K562 (cell line): ENCODE measurements around the gene ZNF440. TPM values are rescaled to one million over a fixed set of nuclear protein-coding genes. Genes with fewer than 3 reads are reported as not detected.

Experiments
- ARID1B ChIP-seq: fragments of 450-650 bp; IDR thresholded peaks from 2 replicates; pipeline ENCODE4 v1.6.1; 2016; ENCODE audit warnings: antibody characterized with exemption, mild to moderate bottlenecking, inconsistent platforms
- HDAC2 ChIP-seq: fragments of 450-650 bp; IDR thresholded peaks from 2 replicates; pipeline ENCODE4 v1.6.1; 2016; ENCODE audit warnings: mild to moderate bottlenecking
- MAFK ChIP-seq: IDR thresholded peaks from 2 replicates; pipeline ENCODE4 v1.6.1; 2011; ENCODE audit warnings: low read length, improper control_type of control experiment
- polyA plus RNA-seq, 8 experiments: library from polyadenylated mRNA; depleted of rRNA in 4 of 8; stranded (reverse) in 5 of 8; unstranded in 3 of 8; fragments of >200 nt; fragmentation: Nextera tagmentation in 2 of 8; fragmentation: Illumina TruSeq in 1 of 8; extraction: Ambion mirVana in 2 of 8; extraction: Trizol in 1 of 8; gene quantifications; 2 replicates each; pipeline versions ENCODE4 v1.2.1 to v1.2.3, GENCODE V29; 2011 to 2014; ENCODE audit warnings: inconsistent platforms in 1 of 8, missing spikeins in 1 of 8
- total RNA-seq, 7 experiments: library from RNA; depleted of rRNA in 6 of 7; stranded (reverse); fragments of >200 nt in 6 of 7; fragmentation: Illumina TruSeq in 2 of 7; extraction: Trizol in 2 of 7; gene quantifications; 2 replicates each; pipeline versions ENCODE4 v1.2.1 to v1.2.3, GENCODE V29; 2011 to 2021; ENCODE audit warnings: low replicate concordance in 1 of 7
- TF ChIP-seq, protein P1 (sequence below): fragments of 200-800 bp; sonication (Bioruptor generic); IDR thresholded peaks from 2 replicates; pipeline ENCODE4 v1.6.1; 2016; ENCODE audit warnings: missing genetic modification characterization, missing compliant biosample characterization
- TF ChIP-seq, protein P2 (sequence below): fragments of 250-450 bp; sonication (Bioruptor Pico); IDR thresholded peaks from 2 replicates; pipeline ENCODE4 v1.9.0; 2021; ENCODE audit warnings: mild to moderate bottlenecking, inconsistent platforms

ZNF440 gene
- total and polyA plus RNA-seq, 9 of the 15 experiments (the other 6 are each of a cell fraction or from before 2014, with no cell fraction given), result 5.9 to 32.6 (median 13.4) TPM

DNA sequence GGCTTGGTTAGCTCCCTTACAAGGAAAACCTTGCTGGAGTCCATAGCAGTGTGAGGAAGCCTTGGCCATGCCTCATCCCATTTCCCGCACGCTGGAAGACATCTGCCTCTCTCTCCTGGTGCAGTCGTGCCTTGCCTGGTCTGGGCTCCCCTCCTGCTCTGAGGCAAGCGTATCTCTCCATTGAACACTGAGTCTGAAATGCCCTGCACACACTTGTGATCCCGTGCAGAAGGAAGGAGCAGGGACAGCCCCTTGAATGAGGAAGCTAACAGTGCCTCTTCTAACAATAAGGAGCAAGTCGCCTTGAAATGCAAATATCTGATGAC is 407 bp upstream of the ZNF440 start (continued):
- TF ChIP-seq, protein P1, sequence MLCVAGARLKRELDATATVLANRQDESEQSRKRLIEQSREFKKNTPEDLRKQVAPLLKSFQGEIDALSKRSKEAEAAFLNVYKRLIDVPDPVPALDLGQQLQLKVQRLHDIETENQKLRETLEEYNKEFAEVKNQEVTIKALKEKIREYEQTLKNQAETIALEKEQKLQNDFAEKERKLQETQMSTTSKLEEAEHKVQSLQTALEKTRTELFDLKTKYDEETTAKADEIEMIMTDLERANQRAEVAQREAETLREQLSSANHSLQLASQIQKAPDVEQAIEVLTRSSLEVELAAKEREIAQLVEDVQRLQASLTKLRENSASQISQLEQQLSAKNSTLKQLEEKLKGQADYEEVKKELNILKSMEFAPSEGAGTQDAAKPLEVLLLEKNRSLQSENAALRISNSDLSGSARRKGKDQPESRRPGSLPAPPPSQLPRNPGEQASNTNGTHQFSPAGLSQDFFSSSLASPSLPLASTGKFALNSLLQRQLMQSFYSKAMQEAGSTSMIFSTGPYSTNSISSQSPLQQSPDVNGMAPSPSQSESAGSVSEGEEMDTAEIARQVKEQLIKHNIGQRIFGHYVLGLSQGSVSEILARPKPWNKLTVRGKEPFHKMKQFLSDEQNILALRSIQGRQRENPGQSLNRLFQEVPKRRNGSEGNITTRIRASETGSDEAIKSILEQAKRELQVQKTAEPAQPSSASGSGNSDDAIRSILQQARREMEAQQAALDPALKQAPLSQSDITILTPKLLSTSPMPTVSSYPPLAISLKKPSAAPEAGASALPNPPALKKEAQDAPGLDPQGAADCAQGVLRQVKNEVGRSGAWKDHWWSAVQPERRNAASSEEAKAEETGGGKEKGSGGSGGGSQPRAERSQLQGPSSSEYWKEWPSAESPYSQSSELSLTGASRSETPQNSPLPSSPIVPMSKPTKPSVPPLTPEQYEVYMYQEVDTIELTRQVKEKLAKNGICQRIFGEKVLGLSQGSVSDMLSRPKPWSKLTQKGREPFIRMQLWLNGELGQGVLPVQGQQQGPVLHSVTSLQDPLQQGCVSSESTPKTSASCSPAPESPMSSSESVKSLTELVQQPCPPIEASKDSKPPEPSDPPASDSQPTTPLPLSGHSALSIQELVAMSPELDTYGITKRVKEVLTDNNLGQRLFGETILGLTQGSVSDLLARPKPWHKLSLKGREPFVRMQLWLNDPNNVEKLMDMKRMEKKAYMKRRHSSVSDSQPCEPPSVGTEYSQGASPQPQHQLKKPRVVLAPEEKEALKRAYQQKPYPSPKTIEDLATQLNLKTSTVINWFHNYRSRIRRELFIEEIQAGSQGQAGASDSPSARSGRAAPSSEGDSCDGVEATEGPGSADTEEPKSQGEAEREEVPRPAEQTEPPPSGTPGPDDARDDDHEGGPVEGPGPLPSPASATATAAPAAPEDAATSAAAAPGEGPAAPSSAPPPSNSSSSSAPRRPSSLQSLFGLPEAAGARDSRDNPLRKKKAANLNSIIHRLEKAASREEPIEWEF (CRISPR knock-in tag), result no peak
- TF ChIP-seq, protein P2, sequence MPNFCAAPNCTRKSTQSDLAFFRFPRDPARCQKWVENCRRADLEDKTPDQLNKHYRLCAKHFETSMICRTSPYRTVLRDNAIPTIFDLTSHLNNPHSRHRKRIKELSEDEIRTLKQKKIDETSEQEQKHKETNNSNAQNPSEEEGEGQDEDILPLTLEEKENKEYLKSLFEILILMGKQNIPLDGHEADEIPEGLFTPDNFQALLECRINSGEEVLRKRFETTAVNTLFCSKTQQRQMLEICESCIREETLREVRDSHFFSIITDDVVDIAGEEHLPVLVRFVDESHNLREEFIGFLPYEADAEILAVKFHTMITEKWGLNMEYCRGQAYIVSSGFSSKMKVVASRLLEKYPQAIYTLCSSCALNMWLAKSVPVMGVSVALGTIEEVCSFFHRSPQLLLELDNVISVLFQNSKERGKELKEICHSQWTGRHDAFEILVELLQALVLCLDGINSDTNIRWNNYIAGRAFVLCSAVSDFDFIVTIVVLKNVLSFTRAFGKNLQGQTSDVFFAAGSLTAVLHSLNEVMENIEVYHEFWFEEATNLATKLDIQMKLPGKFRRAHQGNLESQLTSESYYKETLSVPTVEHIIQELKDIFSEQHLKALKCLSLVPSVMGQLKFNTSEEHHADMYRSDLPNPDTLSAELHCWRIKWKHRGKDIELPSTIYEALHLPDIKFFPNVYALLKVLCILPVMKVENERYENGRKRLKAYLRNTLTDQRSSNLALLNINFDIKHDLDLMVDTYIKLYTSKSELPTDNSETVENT, result no peak
- TF ChIP-seq HDAC2, result 0 out of 2 replicates have a peak, but pooled peaks have one; percentile 18
- no peak for TF ChIP-seq ARID1B
- TF ChIP-seq MAFK, result 0 out of 2 replicates have a peak, but pooled peaks have one; percentile 1
- TF ChIP-seq, all 486 proteins: peak for 4
